Gastroesophageal sphincter (tissue), 3 donors: Measurements from ENCODE around the gene SHC2.

Experiments
- EP300 ChIP-seq: sonication (generic); formaldehyde crosslinking; IDR thresholded peaks from one replicate; pipeline ENCODE4 v1.6.1; 2017; ENCODE audit warnings: antibody characterized with exemption, mild to moderate bottlenecking
- TF ChIP-seq, protein P1 (sequence below), 4 experiments: fragments of 200-600 bp in 2 of 4; fragments of 450-650 bp in 2 of 4; sonication (generic) in 1 of 4; IDR thresholded peaks; one replicate each; pipeline ENCODE4 v1.5.1; 2017 to 2019; ENCODE audit warnings: antibody characterized with exemption in 4 of 4, mild to moderate bottlenecking in 2 of 4, moderate library complexity in 2 of 4

DNA sequence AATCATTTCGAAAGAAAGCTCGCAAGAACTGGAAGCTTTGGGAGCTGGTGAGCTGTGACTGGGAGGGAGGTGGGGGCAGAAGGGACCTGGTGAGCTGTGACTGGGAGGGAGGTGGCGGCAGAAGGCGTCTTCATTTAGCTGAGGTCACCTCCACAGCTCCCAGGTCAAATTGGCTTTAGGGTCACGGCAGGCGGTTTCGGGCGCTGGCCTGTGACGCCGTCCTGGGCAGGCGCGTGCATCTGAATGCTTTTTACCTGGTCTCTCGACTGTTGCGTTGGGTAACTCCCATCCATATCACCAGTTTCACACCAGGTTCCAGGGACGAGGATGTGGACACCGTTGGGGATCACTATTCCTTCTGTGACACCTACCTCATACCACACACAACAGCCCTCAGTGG lies 81.0 kb downstream of the SHC2 start:
- TF ChIP-seq, protein P1, sequence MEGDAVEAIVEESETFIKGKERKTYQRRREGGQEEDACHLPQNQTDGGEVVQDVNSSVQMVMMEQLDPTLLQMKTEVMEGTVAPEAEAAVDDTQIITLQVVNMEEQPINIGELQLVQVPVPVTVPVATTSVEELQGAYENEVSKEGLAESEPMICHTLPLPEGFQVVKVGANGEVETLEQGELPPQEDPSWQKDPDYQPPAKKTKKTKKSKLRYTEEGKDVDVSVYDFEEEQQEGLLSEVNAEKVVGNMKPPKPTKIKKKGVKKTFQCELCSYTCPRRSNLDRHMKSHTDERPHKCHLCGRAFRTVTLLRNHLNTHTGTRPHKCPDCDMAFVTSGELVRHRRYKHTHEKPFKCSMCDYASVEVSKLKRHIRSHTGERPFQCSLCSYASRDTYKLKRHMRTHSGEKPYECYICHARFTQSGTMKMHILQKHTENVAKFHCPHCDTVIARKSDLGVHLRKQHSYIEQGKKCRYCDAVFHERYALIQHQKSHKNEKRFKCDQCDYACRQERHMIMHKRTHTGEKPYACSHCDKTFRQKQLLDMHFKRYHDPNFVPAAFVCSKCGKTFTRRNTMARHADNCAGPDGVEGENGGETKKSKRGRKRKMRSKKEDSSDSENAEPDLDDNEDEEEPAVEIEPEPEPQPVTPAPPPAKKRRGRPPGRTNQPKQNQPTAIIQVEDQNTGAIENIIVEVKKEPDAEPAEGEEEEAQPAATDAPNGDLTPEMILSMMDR (IDR thresholded peaks at IDR 0.05): no peak
- TF ChIP-seq EP300: no peak
